Epidermal melanocyte (primary cell): ENCODE results near the gene SEC63.
"Not testable (repeated sequence)": the region's sequence is repeated elsewhere in the genome, so short reads cannot be mapped to it uniquely, and the experiment has no call there.

Source experiments
- DNase-seq: peaks from one replicate; pipeline ENCODE4 v3.0.0; 2011; ENCODE audit warnings: low spot score; ENCODE audit not compliant: insufficient read length

The SEC63 gene, protein sequence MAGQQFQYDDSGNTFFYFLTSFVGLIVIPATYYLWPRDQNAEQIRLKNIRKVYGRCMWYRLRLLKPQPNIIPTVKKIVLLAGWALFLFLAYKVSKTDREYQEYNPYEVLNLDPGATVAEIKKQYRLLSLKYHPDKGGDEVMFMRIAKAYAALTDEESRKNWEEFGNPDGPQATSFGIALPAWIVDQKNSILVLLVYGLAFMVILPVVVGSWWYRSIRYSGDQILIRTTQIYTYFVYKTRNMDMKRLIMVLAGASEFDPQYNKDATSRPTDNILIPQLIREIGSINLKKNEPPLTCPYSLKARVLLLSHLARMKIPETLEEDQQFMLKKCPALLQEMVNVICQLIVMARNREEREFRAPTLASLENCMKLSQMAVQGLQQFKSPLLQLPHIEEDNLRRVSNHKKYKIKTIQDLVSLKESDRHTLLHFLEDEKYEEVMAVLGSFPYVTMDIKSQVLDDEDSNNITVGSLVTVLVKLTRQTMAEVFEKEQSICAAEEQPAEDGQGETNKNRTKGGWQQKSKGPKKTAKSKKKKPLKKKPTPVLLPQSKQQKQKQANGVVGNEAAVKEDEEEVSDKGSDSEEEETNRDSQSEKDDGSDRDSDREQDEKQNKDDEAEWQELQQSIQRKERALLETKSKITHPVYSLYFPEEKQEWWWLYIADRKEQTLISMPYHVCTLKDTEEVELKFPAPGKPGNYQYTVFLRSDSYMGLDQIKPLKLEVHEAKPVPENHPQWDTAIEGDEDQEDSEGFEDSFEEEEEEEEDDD

DNA sequence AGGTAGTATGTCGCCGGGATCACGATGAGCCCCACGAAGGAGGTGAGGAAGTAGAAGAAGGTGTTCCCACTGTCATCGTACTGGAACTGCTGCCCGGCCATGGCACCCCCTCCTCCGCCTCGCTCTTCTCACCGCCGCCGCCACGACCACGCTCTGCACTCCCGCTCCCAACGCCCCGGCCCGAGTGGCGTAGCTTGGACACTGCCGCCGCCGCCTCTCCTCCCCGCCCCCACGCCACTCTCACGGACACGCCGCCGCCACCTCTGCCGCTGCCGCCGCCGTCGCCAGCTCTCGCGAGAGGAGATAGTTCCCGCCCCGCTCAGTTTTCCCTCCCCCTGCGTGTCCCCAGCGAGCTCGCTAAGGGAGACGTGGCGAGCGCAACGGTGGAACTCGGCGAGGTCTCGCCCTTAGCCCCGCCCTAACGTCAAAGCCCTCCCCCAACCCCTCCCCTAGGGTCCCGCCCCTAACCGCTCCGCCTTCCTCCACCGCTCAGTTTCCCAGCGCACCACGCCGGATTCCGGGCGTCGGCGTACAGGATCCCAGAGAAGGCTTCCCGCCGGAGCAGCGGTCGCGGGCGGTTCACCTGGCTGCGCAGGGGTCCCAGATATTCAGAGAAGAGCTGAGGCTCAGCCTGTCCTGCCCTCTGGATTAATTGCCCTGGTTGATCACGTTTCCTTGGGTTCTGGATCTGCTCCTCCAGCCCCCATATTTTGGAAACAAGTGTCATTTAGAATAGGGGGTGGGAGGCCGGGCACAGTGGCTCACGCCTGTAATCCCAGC, at the start of gene SEC63:
Gene SEC63, minus strand, starts transcription at position 300 of the 780 bp plus-strand sequence. Its CDS starts 199 bp downstream, at position 101.
- peak; percentile 95 for DNase-seq

DNA sequence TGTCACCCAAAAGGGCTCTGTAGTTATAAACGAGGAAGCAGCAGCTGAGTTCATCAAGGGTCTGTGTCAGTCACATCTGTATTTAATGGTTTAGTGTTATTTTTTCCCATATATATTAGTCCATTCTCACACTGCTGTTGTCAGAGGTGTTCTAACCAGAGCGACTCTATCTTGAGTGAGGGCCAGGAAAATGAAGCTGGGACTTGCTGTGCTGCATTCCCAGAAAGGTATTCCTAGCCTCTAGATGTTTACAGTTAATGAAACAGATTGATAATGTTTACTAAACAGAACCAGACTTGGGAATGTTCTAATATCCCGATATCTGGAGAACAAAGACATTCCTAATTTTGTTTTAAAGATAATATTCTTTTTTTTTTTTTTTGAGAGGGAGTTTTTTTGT, 48.0 kb upstream of the SEC63 start:
- DNase-seq, result no peak

DNA sequence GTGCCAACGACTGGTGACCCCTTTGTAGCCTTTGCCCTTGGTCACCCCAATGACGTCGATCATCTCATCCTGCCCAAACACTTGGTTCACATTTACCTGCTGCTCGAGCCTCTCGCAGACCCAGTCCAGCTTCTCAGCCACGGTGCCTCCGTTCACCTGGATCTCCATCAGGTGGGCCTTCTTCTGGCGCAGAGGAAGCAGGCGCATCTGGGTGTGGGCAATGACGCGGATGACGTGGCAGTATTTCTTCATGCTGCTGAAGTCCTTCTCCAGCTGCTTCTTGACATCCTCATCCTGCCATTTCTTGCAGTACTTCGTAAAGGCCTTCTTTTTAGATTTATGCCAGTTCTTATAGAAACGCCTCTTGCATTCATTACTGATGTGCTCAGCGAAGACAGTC, 46.9 kb upstream of the SEC63 start:
- no peak for DNase-seq

DNA sequence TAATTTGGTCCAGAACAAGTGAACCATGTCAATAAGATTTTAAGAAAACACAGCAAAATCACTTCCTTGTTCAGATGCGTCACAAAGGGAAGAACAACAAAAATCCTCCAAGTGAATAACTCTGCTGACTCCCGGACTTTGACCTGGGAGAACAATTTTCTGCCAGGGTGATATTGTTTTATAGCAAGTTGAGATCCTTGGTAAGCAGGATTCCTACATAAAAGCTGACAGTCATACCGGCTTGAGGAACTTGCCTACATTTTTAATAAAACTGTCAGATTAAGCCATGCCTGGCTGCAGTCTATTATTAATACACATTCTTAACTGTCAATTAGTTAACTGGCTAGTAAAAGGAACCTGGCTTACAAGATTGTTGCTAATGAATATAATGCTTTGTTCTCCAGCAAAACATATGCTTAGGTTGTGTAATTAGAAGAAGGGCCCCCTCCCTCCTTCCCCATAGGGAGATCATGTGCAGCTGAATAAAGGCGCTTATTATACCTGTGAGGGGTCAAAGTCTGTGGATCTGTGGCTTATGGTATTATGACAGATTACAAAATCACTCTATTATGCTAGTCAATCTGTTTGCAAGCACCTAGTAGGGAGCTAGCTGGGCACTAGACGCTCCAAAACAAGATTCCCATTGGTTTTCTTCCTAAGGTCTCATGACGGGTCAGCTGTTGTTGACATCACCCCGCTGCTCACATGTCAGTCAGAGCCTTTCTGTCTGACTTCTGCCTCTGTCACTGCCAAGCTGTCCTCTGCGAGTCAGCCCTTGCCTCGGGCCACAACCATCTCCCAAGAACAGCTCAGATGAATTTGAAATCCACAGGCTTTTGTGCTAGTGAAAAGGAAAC, 44.6 kb upstream of the SEC63 start:
- DNase-seq, result peak; percentile 66

DNA sequence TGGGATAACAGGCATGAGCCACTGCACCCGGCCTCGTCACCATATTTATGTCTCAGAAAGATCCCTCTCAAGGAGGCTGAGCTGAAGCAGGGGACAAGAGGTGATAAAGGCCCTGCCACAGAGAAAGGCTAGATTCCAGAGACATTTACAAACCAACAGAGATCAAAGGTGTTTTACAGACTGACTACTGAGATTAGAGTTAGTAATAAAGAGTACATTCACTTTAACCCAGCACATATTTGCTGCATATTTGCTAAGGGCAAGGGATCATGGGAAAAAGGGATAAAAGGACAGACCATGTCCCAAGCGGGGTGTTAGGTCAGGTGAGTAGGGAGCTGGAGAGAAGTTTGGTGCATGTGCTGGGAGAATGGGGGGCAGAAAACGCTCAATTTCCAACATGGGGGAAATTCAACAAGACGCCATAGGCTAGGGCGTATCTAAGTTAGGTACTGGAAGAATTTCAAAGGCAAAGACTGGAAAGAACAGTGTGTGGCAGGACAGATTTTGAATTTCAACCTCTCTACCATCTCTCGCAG, 43.8 kb upstream of the SEC63 start:
- DNase-seq, result no peak

DNA sequence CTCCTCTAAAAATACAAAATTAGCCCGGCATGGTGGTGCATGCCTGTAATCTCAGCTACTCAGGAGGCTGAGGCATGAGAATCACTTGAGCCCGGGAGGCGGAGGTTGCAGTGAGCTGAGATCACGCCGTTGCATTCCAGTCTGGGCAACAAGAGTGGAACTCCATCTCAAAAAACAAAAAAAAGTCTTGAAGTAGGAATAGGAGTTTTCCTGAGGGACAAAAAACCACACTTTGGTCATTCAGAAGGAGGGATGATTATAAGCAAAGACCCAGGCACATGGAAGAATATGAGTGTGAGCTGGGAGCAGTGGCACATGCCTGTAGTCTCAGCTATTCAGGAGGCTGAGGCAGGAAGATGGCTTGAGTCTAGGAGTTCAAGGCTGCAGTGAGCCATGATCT, 42.3 kb upstream of the SEC63 start:
- not testable (repeated sequence) for DNase-seq

DNA sequence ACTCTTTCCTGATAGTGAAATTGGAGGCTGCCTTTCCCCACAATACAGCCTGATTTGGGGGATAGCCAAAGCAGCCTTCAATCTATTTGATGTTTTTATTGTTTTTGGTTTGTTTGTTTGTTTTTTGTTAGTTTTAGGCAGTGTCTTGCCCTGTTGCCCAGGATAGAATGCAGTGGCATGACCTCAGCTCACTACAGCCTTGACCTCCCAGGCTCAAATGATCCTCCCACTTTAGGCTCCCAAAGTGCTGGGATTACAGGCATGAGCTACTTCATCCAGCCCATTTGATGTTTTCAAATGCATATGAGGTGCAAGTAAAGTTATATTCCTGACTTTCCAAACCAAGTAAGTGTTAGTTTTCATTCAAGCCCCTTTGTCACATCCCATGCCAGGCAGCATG, 41.3 kb upstream of the SEC63 start:
- no peak for DNase-seq

DNA sequence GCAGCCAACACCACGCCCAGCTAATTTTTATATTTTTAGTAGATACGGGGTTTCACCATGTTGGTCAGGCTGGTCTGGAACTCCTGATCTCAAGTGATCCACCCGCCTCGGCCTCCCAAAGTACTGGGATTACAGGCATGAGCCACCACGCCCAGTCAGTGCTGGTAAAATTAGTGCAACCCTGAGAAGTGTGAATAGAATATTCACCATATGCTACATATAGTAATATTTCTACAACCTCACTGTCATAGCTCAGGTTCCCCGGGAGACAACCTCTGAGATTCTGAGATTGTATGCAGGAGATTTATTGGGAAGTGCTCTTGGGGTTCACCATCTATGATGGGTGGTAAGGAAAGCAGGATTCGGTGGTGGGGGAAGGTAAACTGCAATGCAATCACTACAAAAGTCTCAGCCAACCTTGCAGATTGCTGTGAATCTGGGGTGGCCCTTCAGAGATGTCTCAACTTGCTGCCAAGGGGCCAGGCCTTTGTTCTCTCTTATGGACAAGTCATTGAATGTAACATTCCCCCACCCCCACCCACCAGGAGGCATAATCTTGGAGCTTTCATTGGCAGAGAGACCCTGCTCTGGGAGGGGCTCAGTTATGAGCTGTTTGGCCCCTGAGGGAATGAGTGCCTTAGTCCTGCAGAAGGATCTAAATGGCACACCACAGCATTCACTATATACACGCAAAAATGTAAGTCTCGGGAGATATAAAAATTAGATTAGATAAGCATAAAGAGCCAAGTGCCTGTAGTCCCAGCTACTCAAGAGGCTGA, 34.0 kb upstream of the SEC63 start:
- no peak for DNase-seq

DNA sequence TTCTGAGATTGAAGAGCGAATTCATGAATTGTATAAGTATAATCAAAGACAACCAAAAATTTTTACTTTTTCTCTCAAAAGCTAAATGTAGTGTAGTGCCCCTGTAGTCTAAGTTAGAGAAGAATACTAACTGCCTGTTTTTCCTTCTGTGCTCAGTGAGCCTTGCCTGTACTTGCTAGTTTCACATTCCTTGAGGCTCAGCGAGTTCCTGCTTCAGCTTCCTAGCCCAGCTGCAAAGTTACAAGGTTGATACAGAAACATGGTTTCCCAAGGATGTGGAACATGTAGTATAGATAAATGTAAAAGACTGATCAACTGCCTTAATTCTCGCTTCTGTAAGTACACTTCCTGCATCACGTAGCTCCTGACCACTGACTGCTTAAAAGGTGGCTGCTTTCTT, 33.1 kb upstream of the SEC63 start:
- DNase-seq, result no peak

DNA sequence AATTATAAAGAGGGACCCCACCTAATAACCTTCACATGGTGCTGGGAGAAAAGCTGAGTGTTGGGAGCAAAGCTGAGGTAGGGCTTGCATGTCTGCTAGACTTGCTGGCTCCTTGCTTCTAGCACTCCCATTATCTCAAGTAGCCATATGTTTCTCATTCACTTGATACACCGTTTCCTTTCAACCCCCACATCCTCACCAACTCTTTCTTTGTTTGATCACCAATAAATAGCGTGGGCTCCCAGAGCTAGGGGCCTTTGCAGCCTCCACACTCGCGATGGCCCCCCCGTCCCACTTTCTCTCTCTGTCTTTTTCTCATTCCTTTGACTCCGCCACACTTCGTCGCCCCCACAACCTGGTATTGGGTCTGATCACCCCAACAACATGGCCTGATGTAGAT, 32.6 kb upstream of the SEC63 start:
- not testable (repeated sequence) for DNase-seq

DNA sequence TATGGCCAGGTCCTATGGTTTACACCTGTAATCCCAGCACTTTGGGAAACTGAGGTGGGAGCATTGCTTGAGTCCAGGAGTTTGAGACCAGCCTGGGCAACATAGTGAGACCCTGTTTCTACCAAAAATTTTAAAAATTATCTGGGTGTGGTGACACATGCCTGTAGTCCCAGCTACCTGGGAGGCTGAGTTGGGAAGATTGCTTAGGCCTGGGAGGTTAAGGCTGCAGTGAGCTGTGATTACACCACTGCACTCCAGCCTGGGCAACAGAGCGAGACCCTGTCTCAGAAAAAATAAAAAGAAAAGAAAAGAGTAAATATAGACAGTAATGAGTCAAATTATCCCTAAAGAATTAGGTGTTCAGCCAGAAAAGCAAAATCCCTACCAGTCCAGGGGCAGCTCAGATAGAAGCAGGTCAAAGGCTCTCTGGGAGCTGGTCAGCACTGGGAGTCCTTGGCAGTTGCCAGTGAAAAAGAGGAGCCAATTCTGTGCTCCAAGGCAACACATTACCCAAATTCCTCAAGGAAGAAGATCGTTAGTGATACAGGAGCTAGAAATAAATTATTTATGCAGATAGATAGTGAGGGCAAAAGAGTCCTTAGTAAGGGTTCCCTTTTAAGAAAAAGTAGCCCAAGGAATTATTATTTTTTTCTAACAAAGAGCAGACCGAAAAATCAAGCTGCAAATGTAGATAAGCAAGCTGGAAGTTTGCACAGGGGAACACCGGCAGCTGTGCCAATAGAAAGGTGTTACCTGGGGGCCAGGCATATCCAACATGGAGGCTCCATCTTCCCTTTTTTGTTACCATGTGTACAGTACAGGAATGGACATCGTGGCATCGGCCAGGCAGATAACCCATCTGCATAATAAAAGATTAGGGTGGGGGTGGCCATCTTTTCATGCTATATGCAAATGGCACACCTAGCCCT, 31.4 kb upstream of the SEC63 start:
- no peak for DNase-seq

DNA sequence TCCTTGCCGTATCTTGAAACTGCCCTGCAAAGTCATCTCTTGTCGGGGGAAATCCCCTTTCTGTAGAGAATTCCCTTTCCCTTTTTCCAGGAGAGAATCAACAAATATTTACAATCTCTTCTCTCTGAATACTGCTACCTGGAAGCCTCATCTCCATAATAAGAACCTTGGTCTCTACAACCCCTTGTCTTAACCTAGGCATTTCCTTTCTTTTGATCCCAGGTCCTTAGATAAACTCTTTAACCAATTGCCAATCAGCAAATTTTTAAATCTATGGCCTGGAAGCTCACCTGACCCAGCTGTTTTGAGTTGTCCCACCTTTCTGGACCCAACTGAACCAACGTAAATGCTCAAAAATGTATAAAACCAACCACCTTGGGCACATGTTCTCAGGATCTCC, 30.6 kb upstream of the SEC63 start:
- DNase-seq, result no peak

DNA sequence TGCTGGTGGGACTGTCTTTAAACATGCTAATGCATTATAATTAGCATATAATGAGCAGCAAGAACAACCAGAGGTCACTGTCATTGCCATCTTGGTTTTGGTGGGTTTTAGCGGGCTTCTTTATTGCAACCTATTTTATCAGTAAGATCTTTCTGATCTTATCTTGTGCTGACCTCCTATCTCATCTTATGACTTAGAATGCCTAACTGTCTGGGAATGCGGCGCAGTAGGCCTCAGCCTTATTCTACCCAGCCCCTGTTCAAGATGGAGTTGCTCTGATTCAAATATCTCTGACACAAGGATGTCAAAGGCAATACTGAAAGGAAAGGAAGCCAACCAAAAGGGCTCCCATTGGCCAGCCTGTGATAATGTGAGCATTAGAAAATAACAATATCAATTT, 29.8 kb upstream of the SEC63 start:
- no peak for DNase-seq

DNA sequence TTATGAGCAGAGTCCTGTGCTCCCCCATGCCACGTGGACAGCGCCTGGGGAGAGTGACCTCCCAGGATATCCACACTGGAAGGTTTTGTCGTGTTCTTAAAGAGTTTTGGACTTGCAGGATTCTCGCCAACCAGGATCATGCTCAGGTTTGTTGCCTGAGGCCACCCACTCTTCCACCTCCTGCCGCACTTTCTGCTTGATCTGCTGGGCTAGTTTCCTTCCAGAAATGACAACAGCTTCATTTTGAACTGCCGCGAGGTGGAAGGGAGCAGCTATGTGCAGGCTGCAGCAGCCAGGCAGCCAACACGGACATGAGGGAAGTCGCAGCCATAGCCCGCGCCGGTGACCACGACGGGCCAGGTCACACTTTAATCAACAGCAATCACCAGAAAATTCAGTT, 27.7 kb upstream of the SEC63 start:
- no peak for DNase-seq

DNA sequence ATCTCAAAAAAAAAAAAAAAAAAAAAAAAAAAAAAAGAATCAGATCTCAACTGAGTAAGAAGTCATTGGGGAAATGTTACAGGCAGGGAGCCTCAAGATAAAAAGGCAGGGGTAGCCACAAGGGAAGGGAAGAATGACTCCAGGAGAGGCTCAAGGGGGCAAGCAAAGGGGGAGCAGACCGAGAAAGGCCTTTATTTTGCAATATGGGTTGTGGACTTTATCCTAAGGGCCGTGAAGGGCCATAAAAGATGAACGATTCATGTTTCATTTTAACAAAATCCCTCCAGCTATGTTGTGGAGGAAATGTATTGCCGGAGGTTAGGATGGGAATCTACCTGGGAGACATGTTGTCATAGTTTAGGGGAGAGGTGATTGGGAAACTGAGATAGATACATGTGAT, 25.8 kb upstream of the SEC63 start:
- DNase-seq, result no peak

DNA sequence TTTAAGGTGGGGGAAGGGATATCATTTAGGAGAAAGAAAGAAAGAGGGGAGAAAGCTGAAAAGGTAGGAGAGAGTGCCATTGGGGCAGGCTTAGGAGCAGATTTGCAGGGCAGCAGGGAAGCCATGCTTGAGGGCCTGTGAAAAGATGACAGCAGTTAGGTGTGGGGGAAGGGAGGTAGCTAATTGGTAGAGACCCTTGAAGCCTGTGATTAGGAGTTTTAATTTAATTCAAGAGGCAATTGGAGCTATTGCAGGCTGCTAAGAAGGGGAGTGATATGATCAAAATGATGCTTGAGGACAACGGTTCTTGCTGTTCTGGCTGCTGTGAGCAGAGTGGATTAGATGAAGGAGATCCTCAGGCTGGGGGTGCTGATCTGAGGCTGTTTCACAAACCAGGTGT, 24.5 kb upstream of the SEC63 start:
- no peak for DNase-seq

DNA sequence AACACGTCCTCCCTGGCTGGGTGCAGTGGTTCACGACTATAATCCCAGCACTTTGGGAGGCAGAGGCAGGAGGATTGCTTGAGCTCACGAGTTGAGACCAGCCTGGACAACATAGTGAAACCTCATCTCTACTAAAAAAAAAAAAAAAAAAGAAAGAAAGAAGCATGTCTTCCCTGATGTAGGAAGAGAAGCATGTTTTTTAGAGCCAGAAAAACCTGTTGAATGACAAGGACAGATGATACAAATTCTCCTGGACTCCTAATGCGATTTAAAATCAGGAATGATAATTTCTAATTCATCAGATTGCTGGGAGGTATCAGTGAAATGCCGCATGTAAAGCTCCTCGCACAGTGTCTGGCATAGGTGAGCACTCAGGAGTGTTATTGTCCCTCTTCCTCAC, 23.7 kb upstream of the SEC63 start:
- DNase-seq, result no peak

DNA sequence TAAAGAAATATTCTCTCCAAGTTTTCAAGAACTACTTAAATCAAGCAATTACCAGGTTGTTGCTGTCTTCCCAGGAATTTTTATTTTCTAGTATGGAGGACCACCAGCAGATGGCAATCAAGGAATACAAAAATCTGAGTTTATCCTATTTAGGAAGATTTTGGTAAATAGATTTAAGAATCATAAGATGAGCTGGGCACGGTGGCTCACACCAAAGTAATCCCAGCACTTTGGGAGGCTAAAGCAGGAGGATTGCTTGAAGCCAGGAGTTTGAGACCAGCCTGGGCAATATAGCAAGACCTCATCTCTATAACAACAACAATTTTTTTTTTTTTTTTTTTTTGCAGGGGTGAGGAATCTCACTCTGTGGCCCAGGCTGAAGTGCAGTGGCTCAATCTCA, 19.3 kb upstream of the SEC63 start:
- DNase-seq, result no peak
